Endometrial microvascular endothelial cells (primary cell): Measurements from ENCODE around the gene KRT20. TPM values are rescaled to one million over a fixed set of nuclear protein-coding genes. Genes with fewer than 3 reads are reported as not detected.
"Not testable (repeated sequence)": the region's sequence is repeated elsewhere in the genome, so short reads cannot be mapped to it uniquely, and the experiment has no call there.

Experiments used
- in situ Hi-C: cut with HindIII; loops from 2 replicates; pipeline ENCODE4 v1.10.0; 2017; ENCODE audit warnings: low sequenced_read_pairs, low pct_unique_long_range_greater_than_20kb; ENCODE audit errors: inconsistent ontology term
- total RNA-seq: library from RNA; depleted of rRNA; stranded (reverse); fragments of >200 nt; gene quantifications from one replicate; pipeline ENCODE4 v1.2.3, GENCODE V29; 2015; ENCODE audit errors: inconsistent ontology term

The KRT20 gene
- total RNA-seq, 1 donor from 2014 or later: not detected

DNA sequence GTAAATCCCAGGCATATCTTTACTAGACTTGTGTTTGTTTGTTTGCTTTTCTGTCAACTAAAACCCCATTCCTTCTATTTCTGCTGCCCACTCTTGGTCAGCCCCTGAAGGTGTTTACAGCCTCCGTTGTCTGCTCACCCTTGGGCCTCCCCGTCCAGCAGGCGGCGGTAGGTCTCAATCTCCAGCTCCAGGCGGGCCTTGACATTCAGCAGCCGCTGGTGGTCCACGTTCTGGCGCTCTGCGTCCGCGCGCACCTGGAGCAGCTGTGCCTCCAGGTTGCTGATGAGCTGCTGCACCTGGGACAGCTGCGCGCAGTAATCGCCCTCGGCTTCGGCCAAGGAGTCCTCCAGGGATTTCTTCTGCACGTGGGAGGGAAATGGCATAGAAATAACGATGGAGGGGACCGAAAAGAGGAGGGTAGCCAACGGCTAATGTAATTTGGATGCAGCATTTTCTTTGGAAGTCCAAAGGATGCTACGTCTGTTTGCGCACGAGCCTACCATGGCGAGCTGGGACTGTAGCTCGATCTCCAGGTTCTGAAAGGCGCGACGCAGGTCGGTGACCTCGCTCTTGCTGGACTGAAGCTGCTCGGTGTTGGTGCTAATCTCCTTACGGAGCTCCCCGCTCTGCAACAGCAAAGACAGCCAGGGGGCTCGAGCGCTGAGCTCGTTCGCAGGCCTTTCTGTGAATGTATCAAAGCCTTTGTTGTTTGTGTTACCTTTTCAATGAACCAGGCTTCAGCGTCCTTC is 21.9 kb downstream of the KRT20 start:
- in situ Hi-C loops: no loop called here

DNA sequence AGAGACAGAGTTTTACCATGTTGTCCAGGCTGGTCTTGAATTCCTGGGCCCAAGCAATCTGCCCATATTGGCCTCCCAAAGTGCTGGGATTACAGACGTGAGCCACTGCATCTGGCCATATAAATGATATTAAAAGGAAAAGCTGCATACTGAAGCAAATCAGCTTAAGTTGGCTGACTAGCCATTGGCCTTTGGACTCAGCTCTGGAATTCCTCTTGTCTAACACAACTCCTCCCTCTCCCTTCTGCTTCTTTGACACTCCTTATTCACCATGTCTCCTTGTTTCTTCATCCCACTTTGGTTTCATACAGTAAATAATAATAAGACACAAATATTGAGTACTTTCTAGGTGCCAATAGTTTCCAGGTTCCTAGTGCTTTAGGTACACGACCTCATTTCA is 25.5 kb downstream of the KRT20 start:
- in situ Hi-C loops: no loop called here

DNA sequence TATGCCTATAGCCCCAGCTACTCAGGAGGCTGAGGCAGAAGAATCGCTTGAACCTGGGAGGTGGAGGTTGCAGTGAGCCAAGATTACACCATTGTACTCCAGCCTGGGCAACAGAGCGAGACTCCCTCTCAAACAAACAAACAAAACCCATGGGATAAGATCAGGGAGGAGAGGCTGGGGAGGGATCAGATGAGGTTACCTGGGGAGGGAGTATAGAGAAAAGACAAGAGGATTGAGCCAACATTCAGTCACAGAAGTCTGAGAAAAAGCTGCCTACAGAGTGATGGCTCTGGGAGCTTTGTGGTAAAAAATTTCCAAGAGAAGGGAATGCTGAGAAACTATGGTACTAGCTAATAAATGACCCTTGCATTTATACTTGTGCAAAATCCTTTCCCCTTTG is 26.4 kb downstream of the KRT20 start:
- in situ Hi-C loops: not testable (repeated sequence)

DNA sequence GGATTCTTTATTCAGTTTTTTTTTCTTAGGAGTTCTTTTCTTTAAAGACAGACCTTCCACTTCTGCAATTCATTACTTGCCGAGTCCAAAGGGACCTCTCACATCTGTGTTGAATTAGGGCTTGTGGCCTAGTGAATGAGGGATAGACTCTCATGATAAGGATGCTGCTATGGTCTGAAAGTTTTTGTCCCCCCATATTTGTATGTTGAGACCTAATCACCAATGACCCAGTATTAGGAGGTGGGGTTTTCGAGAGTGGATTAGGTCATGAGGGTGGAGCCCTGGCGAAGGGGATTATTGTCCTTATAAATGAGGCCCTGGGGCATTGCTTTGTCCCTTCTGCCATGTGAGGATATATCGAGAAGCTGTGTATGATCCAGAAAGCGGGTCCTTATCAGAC is 27.5 kb downstream of the KRT20 start:
- in situ Hi-C loops: no loop called here

DNA sequence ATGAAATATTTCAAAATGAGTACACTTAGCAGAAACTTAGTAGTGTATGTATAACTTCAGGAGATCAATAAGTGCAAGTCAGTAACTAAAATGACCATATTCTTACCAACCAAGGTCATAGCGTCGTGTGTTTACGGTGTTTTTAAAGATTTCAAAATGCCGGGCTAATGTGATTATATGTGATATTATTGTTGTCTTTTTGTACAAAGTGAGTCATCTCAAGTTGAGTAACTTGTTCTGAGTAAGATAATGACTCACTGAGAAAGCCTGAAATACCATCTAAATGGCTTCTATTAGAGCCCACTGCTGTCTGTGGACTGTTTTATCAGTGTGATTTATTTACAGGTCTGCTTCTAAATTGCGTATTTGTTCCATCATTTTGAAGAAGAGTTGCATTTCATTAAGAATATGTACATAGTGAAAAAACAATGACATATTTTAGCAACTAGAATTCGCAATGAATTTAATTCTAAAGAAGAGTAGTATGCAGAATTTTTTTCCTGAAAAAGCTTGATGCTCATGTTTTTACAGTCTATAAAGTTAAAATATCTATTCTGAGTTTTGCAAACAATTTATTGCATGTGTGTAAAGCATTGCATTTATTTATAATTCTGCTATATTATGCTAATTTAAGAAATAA is 30.7 kb downstream of the KRT20 start:
- in situ Hi-C loops: no loop called here

DNA sequence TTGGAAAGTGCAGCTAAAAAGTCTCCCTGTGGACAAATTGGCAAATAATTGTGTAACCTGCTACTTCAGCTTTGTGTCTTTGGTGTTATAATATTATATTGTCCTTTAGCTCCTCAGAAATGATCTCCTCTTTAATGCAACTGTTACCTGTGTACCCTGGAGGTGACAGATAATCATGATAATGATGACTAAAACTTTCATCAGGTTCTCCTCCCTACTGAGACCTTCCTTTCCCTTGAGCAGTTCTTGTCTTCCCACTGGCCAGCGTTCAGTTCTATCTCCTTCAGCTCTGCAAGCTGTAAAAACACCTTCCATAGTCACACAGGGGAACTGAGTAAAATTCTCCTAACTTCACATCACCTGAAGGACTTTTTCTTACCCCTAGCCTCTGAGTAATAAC is 32.7 kb downstream of the KRT20 start:
- in situ Hi-C loops: no loop called here

DNA sequence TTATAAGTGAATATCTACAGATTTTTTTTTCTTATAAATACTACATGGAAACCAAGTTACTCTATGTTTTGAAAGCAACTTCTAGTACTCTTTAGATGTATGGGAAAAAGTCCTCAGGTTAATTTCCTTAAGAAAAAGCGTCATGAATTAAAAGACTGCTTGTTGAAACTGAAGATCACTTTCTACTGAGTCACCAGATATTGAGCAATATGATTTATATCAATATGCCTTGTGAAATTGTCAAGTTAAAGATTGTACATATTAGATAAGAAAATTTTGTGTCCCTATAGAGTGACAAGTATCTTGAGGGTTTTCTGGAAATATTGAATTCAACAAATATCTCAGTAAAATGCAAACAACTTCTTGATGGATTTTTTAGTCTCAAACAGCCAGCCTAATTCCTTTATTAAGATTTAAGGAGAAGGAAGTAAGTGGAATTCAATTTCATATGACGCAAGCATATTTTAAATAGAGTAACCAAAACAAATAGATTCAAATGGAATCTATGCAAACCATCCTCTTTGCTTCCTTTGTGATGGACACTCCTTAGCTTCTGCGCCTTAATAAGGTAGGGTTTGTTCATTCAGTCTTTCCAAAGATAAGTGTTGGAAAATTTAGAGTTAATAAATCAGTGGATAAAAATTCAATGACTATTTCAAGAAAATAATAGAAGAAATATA is 34.6 kb downstream of the KRT20 start:
- in situ Hi-C loops: no loop called here

DNA sequence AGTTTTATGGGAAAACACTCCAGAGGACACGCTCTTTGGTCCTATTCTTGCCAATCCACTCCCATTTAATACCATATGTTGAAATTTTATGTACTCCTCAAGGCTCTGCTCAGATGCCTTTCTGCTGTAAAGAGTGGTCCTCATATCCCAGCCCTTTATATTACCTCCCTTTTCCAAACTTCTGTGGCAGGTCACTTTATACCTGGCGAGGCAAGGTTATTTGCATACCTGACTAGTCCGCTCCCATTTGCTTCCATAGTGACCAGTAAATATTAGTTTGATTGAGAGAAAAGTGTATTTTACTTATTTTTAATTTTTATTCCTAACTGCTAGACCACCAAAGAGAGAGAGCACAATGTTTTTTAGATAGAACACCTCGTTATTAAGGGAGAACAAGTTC is 35.3 kb downstream of the KRT20 start:
- in situ Hi-C loops: no loop called here

DNA sequence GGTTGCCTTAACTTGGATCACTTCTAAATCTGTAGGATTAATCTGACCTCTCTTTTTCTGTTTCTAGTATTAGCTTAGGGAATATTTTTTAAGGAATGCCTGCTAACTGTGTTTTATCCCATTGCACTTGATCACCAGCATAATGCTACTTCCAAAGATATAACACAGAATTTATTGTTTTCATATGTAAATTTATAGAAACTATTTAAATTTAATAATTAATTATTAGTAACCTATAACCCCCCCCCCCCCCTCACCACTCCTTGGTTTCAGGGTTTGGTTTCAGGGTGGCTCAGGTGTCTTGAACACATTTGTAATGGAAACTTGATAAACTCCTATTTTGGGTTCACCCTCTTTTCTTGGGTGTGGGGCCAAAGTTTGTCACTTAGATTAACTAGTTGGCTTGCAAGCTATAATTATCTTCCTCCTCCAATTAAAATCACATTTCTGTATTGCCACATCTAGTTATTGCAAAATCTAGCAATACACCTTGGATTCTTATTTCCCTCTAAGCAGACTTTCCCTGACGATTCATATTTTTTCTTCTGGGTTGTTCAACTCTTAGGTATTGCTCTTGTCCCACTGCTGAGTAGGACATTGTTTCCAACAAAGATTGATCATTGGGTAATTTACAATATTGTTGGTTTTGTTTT is 36.3 kb downstream of the KRT20 start:
- in situ Hi-C loops: no loop called here

DNA sequence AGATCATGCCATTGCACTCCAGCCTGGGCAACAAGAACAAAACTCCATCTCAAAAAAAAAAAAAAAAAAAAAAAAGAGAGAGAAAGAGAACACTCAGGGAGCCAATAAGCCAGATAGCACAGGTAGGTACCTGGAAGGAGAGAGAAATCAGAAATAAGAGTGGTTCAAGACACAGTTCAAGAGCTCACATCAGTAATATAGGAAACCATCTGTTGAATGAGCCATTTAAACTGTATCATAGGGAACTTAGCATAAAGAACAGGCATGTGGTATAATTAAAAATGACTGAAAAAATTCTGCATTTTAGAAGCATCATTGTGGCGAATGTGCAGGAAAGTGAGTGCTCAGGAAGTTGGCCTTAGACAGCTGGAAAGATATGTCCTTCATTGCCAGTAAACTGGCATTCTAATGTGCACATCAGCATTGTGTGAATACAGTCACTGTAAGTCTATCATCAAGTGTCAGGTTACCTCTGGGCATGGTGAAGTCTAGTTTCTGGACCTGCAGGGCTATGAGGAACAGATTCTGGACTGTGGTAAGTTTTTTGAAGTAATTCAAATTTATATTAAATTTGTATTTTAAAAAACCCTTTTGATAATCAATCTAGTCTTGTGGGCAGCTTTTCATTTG is 38.4 kb downstream of the KRT20 start:
- in situ Hi-C loops: no loop called here

DNA sequence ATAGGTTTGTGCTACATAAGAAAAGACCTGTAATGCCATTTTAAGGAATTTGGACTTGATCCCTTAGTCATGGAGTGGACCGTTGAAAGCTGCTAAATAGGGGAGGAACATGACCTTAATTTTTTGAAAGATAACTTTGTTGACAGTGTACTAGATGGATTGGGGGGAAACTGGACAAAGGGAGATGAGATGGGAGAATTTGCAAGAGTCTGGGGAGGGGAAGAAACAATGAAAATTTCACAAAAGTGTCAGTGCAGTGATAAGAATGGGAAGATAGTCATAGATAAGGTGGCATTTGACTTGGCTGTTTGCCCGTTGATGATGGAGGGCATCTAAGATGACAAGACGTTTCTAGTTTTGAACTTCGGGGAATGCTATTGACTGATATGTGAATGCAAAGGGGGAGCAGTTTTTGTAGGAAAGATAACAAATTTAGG is 40.4 kb downstream of the KRT20 start:
- in situ Hi-C loops: no loop called here

DNA sequence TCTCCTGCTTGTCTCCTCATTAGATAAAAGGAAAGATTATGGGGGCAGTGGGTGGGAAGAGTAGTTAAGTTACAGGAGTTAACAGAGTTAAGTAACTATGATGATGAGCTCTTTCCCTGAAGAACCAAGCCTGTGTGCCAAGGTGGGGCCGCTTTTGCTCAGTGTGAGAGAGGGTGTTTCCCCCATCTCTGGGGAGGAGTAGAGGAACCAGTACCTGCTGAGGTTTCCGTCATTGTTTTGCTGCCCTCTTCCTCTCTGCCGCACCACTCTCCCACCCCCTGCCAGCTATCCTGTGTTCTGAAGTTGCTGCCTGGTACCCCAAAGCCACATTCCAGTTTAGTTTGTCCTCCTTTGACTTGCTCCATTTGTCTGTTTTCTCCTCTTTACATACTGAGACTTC is 41.8 kb downstream of the KRT20 start:
- in situ Hi-C loops: no loop called here

DNA sequence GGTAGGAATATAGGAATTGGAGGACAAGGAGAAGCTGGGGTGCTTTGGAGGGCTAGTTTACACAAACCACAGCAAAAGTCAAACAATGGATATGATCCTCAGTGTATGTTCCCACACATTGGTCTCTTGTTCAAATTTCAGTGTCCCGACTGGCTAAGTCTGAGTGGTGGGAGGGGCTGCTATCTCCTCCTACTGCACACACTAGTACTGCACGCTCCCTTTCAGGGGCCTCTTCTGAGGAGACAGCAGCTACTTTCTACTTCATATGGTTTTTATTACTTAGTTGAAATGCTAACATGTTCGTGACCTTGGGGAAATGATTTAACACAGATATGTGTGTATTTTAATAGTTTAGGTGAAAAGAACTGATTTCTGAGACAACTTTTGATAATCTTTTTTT is 43.8 kb downstream of the KRT20 start:
- in situ Hi-C loops: no loop called here

DNA sequence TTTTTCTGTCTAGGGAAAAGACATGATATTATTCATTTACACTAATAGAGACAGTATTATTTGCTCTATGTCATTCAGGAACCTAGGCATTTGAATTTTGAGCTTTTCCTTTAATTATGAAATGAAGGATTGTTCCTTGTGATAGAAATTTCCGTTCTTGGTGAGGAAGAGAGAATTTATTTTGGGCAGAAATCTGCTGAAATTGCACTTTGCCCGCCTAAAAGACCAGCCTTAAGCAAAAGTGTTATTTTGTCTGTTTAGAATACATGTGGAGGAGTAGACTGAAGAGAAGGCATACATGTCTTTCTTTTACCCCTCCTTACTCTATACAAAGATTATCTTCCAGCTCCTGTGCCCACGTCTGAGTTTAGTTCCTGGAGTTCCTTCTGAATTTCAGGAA is 45.8 kb downstream of the KRT20 start:
- in situ Hi-C loops: no loop called here

DNA sequence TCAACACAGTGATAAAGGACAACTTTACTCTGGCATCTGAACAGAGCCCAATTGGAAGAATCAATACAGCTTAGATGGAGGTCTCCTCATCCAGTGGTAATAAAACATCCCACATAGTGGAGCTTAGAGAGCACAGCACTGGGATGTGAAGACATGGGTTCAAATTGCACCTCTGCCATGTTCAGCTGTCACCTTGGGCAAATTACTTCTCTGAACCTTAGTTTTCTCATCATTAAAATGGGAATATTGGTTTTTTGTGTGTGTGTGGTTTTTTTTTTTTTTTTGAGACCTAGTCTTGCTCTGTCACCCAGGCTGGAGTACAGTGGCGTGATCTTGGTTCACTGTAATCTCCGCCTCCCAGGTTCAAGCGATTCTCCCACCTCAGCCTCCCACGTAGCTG is 49.0 kb downstream of the KRT20 start:
- in situ Hi-C loops: no loop called here

DNA sequence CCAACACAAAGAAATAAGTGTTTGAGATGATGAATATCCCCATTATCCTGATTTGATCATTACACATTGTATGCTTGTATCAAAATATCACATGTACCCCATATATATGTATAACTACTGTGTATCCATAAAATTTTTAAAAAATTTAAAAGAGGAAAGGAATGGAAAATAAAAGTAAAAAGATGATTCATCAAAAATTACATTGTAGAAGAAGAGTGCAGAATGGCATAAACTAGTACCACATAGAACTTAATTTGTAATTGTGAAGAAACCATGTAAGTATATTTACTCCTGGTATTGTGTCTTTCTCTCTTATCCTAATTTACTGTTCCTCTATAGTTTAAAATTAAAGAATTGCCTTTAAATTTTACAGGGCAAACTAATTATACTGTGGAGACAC is 51.2 kb downstream of the KRT20 start:
- in situ Hi-C loops: no loop called here

DNA sequence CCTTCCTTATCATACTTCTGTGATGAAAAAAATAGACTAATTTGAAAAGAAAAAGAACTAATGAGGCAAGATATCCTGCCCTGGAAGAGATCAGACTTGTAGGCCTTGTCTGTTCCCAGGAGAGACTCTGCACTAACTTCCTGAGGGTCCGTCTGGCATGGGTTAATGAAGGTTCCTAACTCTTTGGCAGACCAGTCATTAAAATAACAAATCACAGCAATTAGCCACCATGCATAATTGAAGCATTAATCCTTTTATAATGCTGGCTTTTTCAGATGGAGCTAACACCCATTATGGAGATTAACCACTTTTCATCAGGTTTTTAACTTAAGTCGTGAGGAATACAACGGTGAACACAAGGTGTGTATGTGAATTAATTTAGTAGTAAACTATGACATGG is 52.2 kb downstream of the KRT20 start:
- in situ Hi-C loops: no loop called here

DNA sequence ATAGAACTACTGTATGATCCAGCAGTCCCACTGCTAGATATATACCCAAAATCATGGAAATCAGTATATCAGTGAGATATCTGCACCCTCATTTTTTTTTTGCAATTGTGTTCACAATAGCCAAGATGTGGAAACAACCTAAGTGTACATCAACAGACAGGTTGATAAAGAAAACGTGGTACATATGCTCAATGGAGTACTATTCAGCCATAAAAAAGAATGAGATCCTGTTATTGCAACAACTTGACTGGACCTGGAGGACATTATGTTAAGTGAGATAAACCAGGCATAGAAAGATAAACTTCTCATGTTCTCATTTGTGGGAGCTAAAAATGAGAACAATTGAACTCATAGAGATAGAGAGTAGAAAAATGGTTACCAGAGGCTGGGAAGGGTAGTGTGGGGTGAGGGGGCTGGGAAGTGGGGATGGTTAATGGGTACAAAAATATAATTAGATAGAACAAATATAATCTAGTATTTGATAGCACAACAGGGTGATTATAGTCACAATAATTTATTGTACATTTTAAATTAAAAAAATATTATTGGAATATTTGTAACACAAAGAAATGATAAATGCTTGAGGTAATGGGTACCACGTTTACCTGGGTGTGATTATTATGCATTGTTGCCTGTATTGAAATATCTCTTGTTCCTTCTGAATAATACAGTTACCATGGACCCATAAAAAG is 54.8 kb downstream of the KRT20 start:
- in situ Hi-C loops: no loop called here
